ENCODE measurements around the gene ARL13B. TPM values are rescaled to one million over a fixed set of nuclear protein-coding genes. Genes with fewer than 3 reads are reported as not detected.

ARL13B gene
- total and polyA plus RNA-seq, 10 of the 15 experiments (the other 5 are each of a cell fraction or from before 2014, with no cell fraction given): 3.0 to 10.4 (median 7.9) TPM

GRCh38 chr3:94065819-94066480, 86.0 kb downstream of the ARL13B start:
- WGBS (ENCODE audit: insufficient coverage, insufficient replicate concordance, low lambda C conversion rate, missing lambda C conversion rate): 62% methylated on average over 1 of the region's 1 CpG
- ATAC-seq (no peak), FAIRE-seq (no peak), DNase-seq (ENCODE audit: low read depth, low spot score) (no peak)
- in situ Hi-C loops (cut with MboI): loop anchor here (5.0 kb wide), 1 partner anchor 59 kb away; no protein-coding TSS in a partner anchor
- H3K4me1 ChIP-seq (ENCODE audit: control insufficient read depth, insufficient read depth, low read length): peaks cover 15% of the 10 kb centered on the region
- CTCF ChIA-PET: interaction anchor here (0.6 to 11.1 kb wide), 8 partner anchors 15 to 227 kb away, joined by 3 to 164 read pairs (median 4); partner anchors contain the start of gene STX19
- H3K9ac ChIP-seq (ENCODE audit: control insufficient read depth, insufficient read depth, low read length): no peak overlapping the region; the same call in 1 of the 2 replicates
- H3K4me3 ChIP-seq: no peak overlapping the region
- TF ChIP-seq IRF3 (IDR thresholded peaks at IDR 0.05) (no peak), HDAC6 (IDR thresholded peaks at IDR 0.05; ENCODE audit: unreplicated experiment) (no peak), YY1 (IDR thresholded peaks at IDR 0.05; ENCODE audit: low read depth, low read length) (no peak), POU2F2 (IDR thresholded peaks at IDR 0.05; ENCODE audit: borderline replicate concordance, low read depth, low read length) (peak; percentile 36; the same call in 1 of the 3 replicates), BHLHE40 (IDR thresholded peaks at IDR 0.05; ENCODE audit: borderline replicate concordance in 1 of 2, low read depth in 2 of 2, low read length in 1 of 2) (0 out of 4 replicates have a peak, but pooled peaks of 1 of the 2 experiments have one; percentile 10), IKZF2 (IDR thresholded peaks at IDR 0.05) (no peak), NR2F1 (conservative IDR thresholded peaks at IDR 0.05) (0 out of 2 replicates have a peak, but pooled peaks have one; percentile 40), ZNF384 (IDR thresholded peaks at IDR 0.05; ENCODE audit: borderline replicate concordance, low read depth, low read length) (peak; percentile 18; the same call in 1 of the 2 replicates), ZBTB40 (IDR thresholded peaks at IDR 0.05; ENCODE audit: borderline replicate concordance) (no peak)
- SMC1A ChIA-PET (ENCODE audit: uncharacterized antibody, unreplicated experiment): interaction anchor here (1.0 to 1.6 kb wide), 6 partner anchors 13 to 63 kb away, joined by 3 to 7 read pairs (median 4); no protein-coding TSS in a partner anchor
- H3K9me3 ChIP-seq (replicated peaks; ENCODE audit: control insufficient read depth, insufficient read depth, low read length): peaks cover 14% of the 10 kb centered on the region; the same call in 2 of the 3 replicates
- BruUV-seq (replicated peaks): no TSS peak
- H3K4me2 ChIP-seq (ENCODE audit: control insufficient read depth, insufficient read depth): peak overlapping the region; percentile 72
- no peaks in the 10 kb centered on the region for H4K20me1 ChIP-seq (ENCODE audit: control insufficient read depth, insufficient read depth)
- no peaks in the 10 kb centered on the region for H3K27me3 ChIP-seq (replicated peaks in 1 of 2; ENCODE audit: control insufficient read depth in 2 of 2, insufficient read depth in 2 of 2, low read length in 1 of 2)
- intact Hi-C loops (cut with micrococcal nuclease; ENCODE audit: unreplicated experiment): loop anchor here (1.0 kb wide), 1 partner anchor 62 kb away; no protein-coding TSS in a partner anchor
- RAD21 ChIA-PET (ENCODE audit: unreplicated experiment): interaction anchor here (0.8 to 1.4 kb wide), 6 partner anchors 28 to 63 kb away, joined by 3 to 9 read pairs (median 4); no protein-coding TSS in a partner anchor
- no peak overlapping the region for H3K27ac ChIP-seq (ENCODE audit: control insufficient read depth, insufficient read depth)
- peaks cover 60% of the 10 kb centered on the region for H3K79me2 ChIP-seq (ENCODE audit: control insufficient read depth, insufficient read depth, low read length)
- H2AFZ ChIP-seq (ENCODE audit: control insufficient read depth, low read depth, low read length): no peak overlapping the region
- peaks cover 0 to 19% of the 10 kb centered on the region in 2 experiments; a peak in 2 of 4 replicates for H3K36me3 ChIP-seq (ENCODE audit: control insufficient read depth in 2 of 2, insufficient read depth in 2 of 2, low read length in 1 of 2)
- POLR2A ChIA-PET: interaction anchor here (0.9 kb wide), 1 partner anchor 63 kb away, joined by 3 read pairs; no protein-coding TSS in a partner anchor
